PC-9 (cell line): ENCODE measurements around the gene AICDA. TPM values are rescaled to one million over a fixed set of nuclear protein-coding genes. Genes with fewer than 3 reads are reported as not detected.

Experiments
- BruUV-seq: library from RNA; stranded (reverse); fragments of 400-500 nt; replicated peaks from 2 replicates; lab custom pipeline; 2021; lab: Mats Ljungman, UMichigan
- CTCF ChIA-PET: fragments of 300-600 bp; sonication (Branson Sonifier 250); formaldehyde crosslinking; loops from one replicate; lab custom pipeline; 2022; ENCODE audit warnings: antibody characterized with exemption; lab: Charles Lee
- POLR2A ChIA-PET: fragments of 300-600 bp; sonication (Branson Sonifier 250); formaldehyde crosslinking; loops from one replicate; lab custom pipeline; 2022; ENCODE audit warnings: antibody characterized with exemption; ENCODE audit not compliant: unreplicated experiment; lab: Charles Lee
- DNase-seq, 2 experiments: peaks; one replicate each; pipeline versions ENCODE4 v3.0.0 to v3.0.0-alpha.2; 2015 to 2022; ENCODE audit warnings: mixed read lengths in 1 of 2
- H2AFZ ChIP-seq: fragments of 200-600 bp; sonication (generic); 2 replicates; pipeline ENCODE4 v1.8.1; 2017; ENCODE audit warnings: antibody characterized with exemption
- H3F3A ChIP-seq: fragments of 200-600 bp; sonication (generic); 2 replicates; pipeline ENCODE4 v1.8.1; 2017; ENCODE audit warnings: antibody characterized with exemption, mild to moderate bottlenecking, low read depth; ENCODE audit not compliant: insufficient read depth
- H3K27ac ChIP-seq: fragments of 200-600 bp; sonication (generic); 2 replicates; pipeline ENCODE4 v1.6.1; 2016; ENCODE audit warnings: mixed run types
- H3K27me3 ChIP-seq: fragments of 200-600 bp; sonication (generic); 2 replicates; pipeline ENCODE4 v1.6.1; 2016; ENCODE audit warnings: low read depth, mixed run types; ENCODE audit not compliant: insufficient read depth
- H3K36me3 ChIP-seq: fragments of 200-600 bp; sonication (generic); 2 replicates; pipeline ENCODE4 v1.6.1; 2016; ENCODE audit warnings: low read depth, mixed run types
- H3K4me1 ChIP-seq: fragments of 200-600 bp; sonication (generic); replicated peaks from 2 replicates; pipeline ENCODE4 v1.6.1; 2016; ENCODE audit warnings: mixed run types; ENCODE audit not compliant: insufficient read depth
- H3K4me2 ChIP-seq: fragments of 200-600 bp; sonication (generic); 2 replicates; pipeline ENCODE4 v1.6.1; 2017; ENCODE audit warnings: mixed run types
- H3K4me3 ChIP-seq: fragments of 200-600 bp; sonication (generic); 2 replicates; pipeline ENCODE4 v1.6.1; 2016; ENCODE audit warnings: mixed run types
- H3K79me2 ChIP-seq: fragments of 200-600 bp; sonication (generic); 2 replicates; pipeline ENCODE4 v1.6.1; 2017; ENCODE audit warnings: low read depth, mixed run types
- H3K9me2 ChIP-seq: fragments of 200-600 bp; sonication (generic); 2 replicates; pipeline ENCODE4 v1.8.1; 2017; ENCODE audit warnings: mild to moderate bottlenecking; ENCODE audit not compliant: insufficient read depth
- H3K9me3 ChIP-seq: fragments of 200-600 bp; sonication (generic); 2 replicates; pipeline ENCODE4 v1.8.1; 2016; ENCODE audit warnings: low read depth; ENCODE audit not compliant: insufficient read depth
- H4K20me1 ChIP-seq: fragments of 200-600 bp; sonication (generic); 2 replicates; pipeline ENCODE4 v1.8.1; 2017; ENCODE audit not compliant: insufficient read depth
- CTCF ChIP-seq: fragments of 200-600 bp; sonication (generic); conservative IDR thresholded peaks from 2 replicates; pipeline ENCODE4 v1.6.1; 2017; ENCODE audit warnings: mixed run types, antibody characterized with exemption, mild to moderate bottlenecking, moderate library complexity
- EZH2 ChIP-seq: fragments of 200-600 bp; sonication (generic); IDR thresholded peaks from 2 replicates; pipeline ENCODE4 v1.8.0; 2017; ENCODE audit warnings: antibody characterized with exemption, low read depth
- intact Hi-C: fragments of 100-400 bp; cut with micrococcal nuclease; formaldehyde crosslinking; loops from one replicate; pipeline ENCODE4 v1.10.0; 2022; ENCODE audit not compliant: unreplicated experiment
- total RNA-seq: library from RNA; stranded (reverse); gene quantifications from 2 replicates; pipeline ENCODE4 v1.2.3, GENCODE V29; 2021

Gene AICDA
- total RNA-seq, 1 experiment from 2014 or later: not detected

GRCh38 chr12:8647968-8648367 lies 35.3 kb upstream of the AICDA start:
- Histone ChIP-seq H4K20me1 (no peaks in the 10 kb centered on the region), H3K9me3 (no peaks in the 10 kb centered on the region), H3K9me2 (no peaks in the 10 kb centered on the region), H3K4me1 (no peaks in the 10 kb centered on the region), H3F3A (no peaks in the 10 kb centered on the region), H3K27me3 (no peaks in the 10 kb centered on the region; the same call in 1 of the 2 replicates), H3K4me3 (no peak overlapping the region), H3K79me2 (no peaks in the 10 kb centered on the region), H3K27ac (no peak overlapping the region), H2AFZ (no peak overlapping the region), H3K4me2 (no peak overlapping the region), H3K36me3 (no peaks in the 10 kb centered on the region)
- ChIA-PET POLR2A (no interaction called here), CTCF (no interaction called here)
- BruUV-seq: no TSS peak
- DNase-seq: no peak
- TF ChIP-seq CTCF (no peak), EZH2 (no peak)
- intact Hi-C loops: no loop called here

- no peaks in the 10 kb centered on the region for H3K9me3 ChIP-seq
- no peak overlapping the region; the same call in 1 of the 2 replicates for H2AFZ ChIP-seq
- no peaks in the 10 kb centered on the region for H3F3A ChIP-seq
- CTCF ChIA-PET: no interaction called here
- POLR2A ChIA-PET: interaction anchor here (0.6 kb wide), 1 partner anchor 451 kb away, joined by 4 read pairs; no protein-coding TSS in a partner anchor
- no peaks in the 10 kb centered on the region for H3K79me2 ChIP-seq
- H3K27ac ChIP-seq: no peak overlapping the region
- H3K4me2 ChIP-seq: no peak overlapping the region
- no TSS peak for BruUV-seq
- no peaks in the 10 kb centered on the region; the same call in 1 of the 2 replicates for H3K27me3 ChIP-seq
- no peak overlapping the region for H3K4me3 ChIP-seq
- H4K20me1 ChIP-seq: no peaks in the 10 kb centered on the region
- TF ChIP-seq EZH2: no peak
- TF ChIP-seq CTCF: no peak
- intact Hi-C loops: no loop called here
- peak in 1 of 2 experiments; percentile 4 for DNase-seq
- no peaks in the 10 kb centered on the region for H3K36me3 ChIP-seq
- H3K4me1 ChIP-seq: no peaks in the 10 kb centered on the region
- H3K9me2 ChIP-seq: no peaks in the 10 kb centered on the region
Measured at GRCh38 chr12:8644345-8645248, 31.9 kb upstream of the AICDA start.

DNA sequence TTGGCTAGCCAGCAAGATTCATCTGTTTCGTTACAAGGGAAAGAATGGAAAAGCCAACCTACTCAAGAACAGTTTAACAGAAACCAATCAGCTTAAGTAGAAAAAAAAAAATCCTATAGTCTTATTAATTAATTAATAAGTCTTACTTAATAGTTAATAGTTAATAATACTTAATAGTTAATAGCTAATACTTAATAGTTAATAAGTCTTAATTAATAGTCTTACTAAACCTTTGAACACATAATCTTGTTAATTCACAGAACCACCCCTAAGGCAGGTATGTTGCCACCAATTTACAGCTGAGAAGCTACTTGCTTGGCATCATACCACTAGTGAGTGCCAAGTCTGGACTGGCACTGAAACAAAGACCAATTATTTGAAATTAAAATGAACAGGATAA lies 30.1 kb upstream of the AICDA start:
- Histone ChIP-seq H3K36me3 (no peaks in the 10 kb centered on the region), H3K27me3 (no peaks in the 10 kb centered on the region; the same call in 1 of the 2 replicates), H3K9me2 (no peaks in the 10 kb centered on the region), H4K20me1 (no peaks in the 10 kb centered on the region), H3K4me2 (no peak overlapping the region), H2AFZ (no peak overlapping the region), H3K9me3 (no peaks in the 10 kb centered on the region), H3F3A (no peaks in the 10 kb centered on the region), H3K27ac (no peak overlapping the region), H3K79me2 (no peaks in the 10 kb centered on the region), H3K4me3 (no peak overlapping the region), H3K4me1 (no peaks in the 10 kb centered on the region)
- POLR2A ChIA-PET: no interaction called here
- no peak for TF ChIP-seq CTCF
- CTCF ChIA-PET: interaction anchor here (0.6 kb wide), 1 partner anchor 536 kb away, joined by 9 read pairs; no protein-coding TSS in a partner anchor
- BruUV-seq: no TSS peak
- intact Hi-C loops: no loop called here
- peak in 1 of 2 experiments; percentile 31 for DNase-seq
